H1 (cell line): ENCODE results near the gene TFF2. TPM values are rescaled to one million over a fixed set of nuclear protein-coding genes. Genes with fewer than 3 reads are reported as not detected.

Experiments used
- CTCF ChIA-PET: fragments of 300-600 bp; sonication (Branson Sonifier 250); formaldehyde crosslinking; loops from one replicate; lab custom pipeline; 2021; ENCODE audit not compliant: partially characterized antibody; lab: Charles Lee
- POLR2A ChIA-PET: fragments of 300-600 bp; sonication (Branson Sonifier 250); formaldehyde crosslinking; loops from one replicate; lab custom pipeline; 2021; ENCODE audit warnings: inconsistent platforms; ENCODE audit not compliant: partially characterized antibody; lab: Charles Lee
- DNase-seq, 2 experiments: peaks; one replicate each; pipeline versions ENCODE4 v3.0.0 to v3.0.0-alpha.2; 2010 to 2022; ENCODE audit warnings: low spot score in 2 of 2, low read depth in 1 of 2, mixed read lengths in 1 of 2
- FAIRE-seq: peaks from 2 replicates; lab custom pipeline; 2011; peaks lifted over from hg19 to GRCh38; lab: Jason Lieb, UNC
- H2AFZ ChIP-seq: 2 replicates; pipeline ENCODE4 v1.8.1; 2012; ENCODE audit warnings: low read length, inconsistent platforms
- H2AK5ac ChIP-seq: 2 replicates; pipeline ENCODE4 v1.6.1; 2013; ENCODE audit warnings: low read depth, low read length
- H2BK120ac ChIP-seq: replicated peaks from 2 replicates; pipeline ENCODE3; 2013; ENCODE audit warnings: low read depth, low read length, inconsistent platforms
- H2BK12ac ChIP-seq: 2 replicates; pipeline ENCODE4 v1.6.1; 2013; ENCODE audit warnings: low read depth, low read length
- H2BK15ac ChIP-seq: 2 replicates; pipeline ENCODE4 v1.6.1; 2013; ENCODE audit warnings: low read length
- H2BK20ac ChIP-seq: 2 replicates; pipeline ENCODE4 v1.6.1; 2013; ENCODE audit warnings: low read length
- H2BK5ac ChIP-seq: 2 replicates; pipeline ENCODE4 v1.6.1; 2013; ENCODE audit warnings: low read depth, low read length
- H3K14ac ChIP-seq: 2 replicates; pipeline ENCODE4 v1.6.1; 2013; ENCODE audit warnings: inconsistent platforms; ENCODE audit not compliant: insufficient read length
- H3K18ac ChIP-seq: 2 replicates; pipeline ENCODE4 v1.6.1; 2013; ENCODE audit warnings: low read length; ENCODE audit errors: extremely low read depth
- H3K23ac ChIP-seq: 2 replicates; pipeline ENCODE4 v1.6.1; 2013; ENCODE audit warnings: inconsistent platforms; ENCODE audit not compliant: insufficient read length
- H3K23me2 ChIP-seq: 2 replicates; pipeline ENCODE4 v1.6.1; 2013; ENCODE audit warnings: low read depth, low read length
- H3K27ac ChIP-seq: 2 replicates; pipeline ENCODE4 v1.6.1; 2011; ENCODE audit warnings: low read depth, low read length, inconsistent platforms
- H3K27me3 ChIP-seq, 4 experiments: replicated peaks in 1 of 4; 1 replicate in 1 of 4; 2 replicates in 3 of 4; pipeline versions ENCODE4 v1.6.1 to v1.8.1; 2011 to 2013; ENCODE audit warnings: low read length in 3 of 4, mild to moderate bottlenecking in 3 of 4, inconsistent platforms in 2 of 4, mixed read lengths in 2 of 4, moderate library complexity in 1 of 4; ENCODE audit not compliant: control insufficient read depth in 3 of 4, insufficient read depth in 3 of 4; ENCODE audit errors: extremely low read depth in 1 of 4
- H3K36me3 ChIP-seq, 4 experiments: 2 replicates each; pipeline versions ENCODE4 v1.6.1 to v1.8.1; 2011 to 2013; ENCODE audit warnings: mild to moderate bottlenecking in 4 of 4, low read length in 3 of 4, moderate library complexity in 2 of 4, control low read depth in 1 of 4, inconsistent platforms in 1 of 4; ENCODE audit not compliant: insufficient read depth in 4 of 4, control insufficient read depth in 2 of 4
- H3K4ac ChIP-seq: replicated peaks from 2 replicates; pipeline ENCODE3; 2013; ENCODE audit warnings: low read length, low read depth, mixed read lengths, inconsistent platforms; ENCODE audit not compliant: insufficient read length
- H3K4me1 ChIP-seq, 4 experiments: replicated peaks in 1 of 4; 1 replicate in 1 of 4; 2 replicates in 3 of 4; pipeline versions ENCODE4 v1.6.1 to v1.8.1; 2011 to 2013; ENCODE audit warnings: low read length in 3 of 4, inconsistent platforms in 2 of 4, mixed read lengths in 1 of 4; ENCODE audit not compliant: insufficient read depth in 4 of 4, control insufficient read depth in 3 of 4
- H3K4me2 ChIP-seq, 2 experiments: 2 replicates each; pipeline versions ENCODE4 v1.6.1 to v1.8.1; 2011 to 2013; ENCODE audit warnings: low read depth in 2 of 2, low read length in 2 of 2, control low read depth in 1 of 2, inconsistent platforms in 1 of 2, mild to moderate bottlenecking in 1 of 2; ENCODE audit not compliant: insufficient read depth in 1 of 2
- H3K4me3 ChIP-seq, 4 experiments: fragments of 200-600, 300-600 bp in 1 of 4; sonication (generic), shearing (Covaris generic), sonication (Bioruptor Twin) in 1 of 4; 2 replicates each; pipeline versions ENCODE4 v1.5.1 to v1.8.1; 2011 to 2016; ENCODE audit warnings: low read length in 4 of 4, low read depth in 3 of 4, control low read depth in 2 of 4, inconsistent platforms in 2 of 4, mild to moderate bottlenecking in 2 of 4, mixed read lengths in 1 of 4, moderate library complexity in 1 of 4; ENCODE audit not compliant: insufficient read depth in 2 of 4; ENCODE audit errors: extremely low read depth in 1 of 4
- H3K56ac ChIP-seq: replicated peaks from 2 replicates; pipeline ENCODE3; 2013; ENCODE audit warnings: low read depth, mild to moderate bottlenecking, mixed read lengths, low read length, inconsistent platforms; ENCODE audit not compliant: insufficient read length
- H3K79me1 ChIP-seq: 2 replicates; pipeline ENCODE4 v1.6.1; 2013; ENCODE audit warnings: low read depth, low read length, control low read depth
- H3K79me2 ChIP-seq, 2 experiments: 2 replicates each; pipeline versions ENCODE4 v1.6.1 to v1.8.1; 2012 to 2013; ENCODE audit warnings: low read length in 2 of 2, mild to moderate bottlenecking in 2 of 2, inconsistent platforms in 1 of 2; ENCODE audit not compliant: insufficient read depth in 2 of 2, control insufficient read depth in 1 of 2
- H3K9ac ChIP-seq, 4 experiments: replicated peaks in 1 of 4; 1 replicate in 1 of 4; 2 replicates in 3 of 4; pipeline versions ENCODE4 v1.6.1 to v1.8.1; 2011 to 2013; ENCODE audit warnings: low read depth in 3 of 4, low read length in 3 of 4, control low read depth in 2 of 4, mild to moderate bottlenecking in 2 of 4, moderate library complexity in 2 of 4, inconsistent platforms in 1 of 4; ENCODE audit errors: extremely low read depth in 1 of 4
- H3K9me3 ChIP-seq, 2 experiments: 2 replicates each; pipeline versions ENCODE4 v1.6.1 to v1.8.1; 2012 to 2013; ENCODE audit warnings: mild to moderate bottlenecking in 2 of 2, moderate library complexity in 2 of 2, control low read depth in 1 of 2, inconsistent platforms in 1 of 2, low read depth in 1 of 2, low read length in 1 of 2, mixed read lengths in 1 of 2; ENCODE audit not compliant: insufficient read depth in 2 of 2
- H4K20me1 ChIP-seq, 2 experiments: replicated peaks in 1 of 2; 2 replicates each; pipeline versions ENCODE3 to v1.8.1; 2011 to 2013; ENCODE audit warnings: inconsistent platforms in 2 of 2, low read length in 2 of 2, mild to moderate bottlenecking in 1 of 2; ENCODE audit not compliant: insufficient read depth in 2 of 2, control insufficient read depth in 1 of 2
- H4K5ac ChIP-seq: 2 replicates; pipeline ENCODE4 v1.6.1; 2013; ENCODE audit warnings: low read length, low read depth, mixed read lengths, inconsistent platforms; ENCODE audit not compliant: insufficient read length
- H4K8ac ChIP-seq: 2 replicates; pipeline ENCODE4 v1.8.0; 2013; ENCODE audit warnings: mild to moderate bottlenecking, moderate library complexity, low read length, inconsistent platforms; ENCODE audit not compliant: insufficient read depth; ENCODE audit errors: extremely low read depth
- H4K91ac ChIP-seq: replicated peaks from 2 replicates; pipeline ENCODE3; 2013; ENCODE audit warnings: low read length, mixed read lengths, inconsistent platforms; ENCODE audit not compliant: insufficient read length
- EP300 ChIP-seq, 2 experiments: IDR thresholded peaks; 1 replicate in 1 of 2; 2 replicates in 1 of 2; pipeline ENCODE4 v1.6.1; 2011 to 2012; ENCODE audit warnings: low read depth in 2 of 2, low read length in 2 of 2, mild to moderate bottlenecking in 2 of 2, borderline replicate concordance in 1 of 2, inconsistent platforms in 1 of 2, moderate library complexity in 1 of 2
- JUN ChIP-seq: IDR thresholded peaks from 2 replicates; pipeline ENCODE4 v1.6.1; 2011; ENCODE audit warnings: low read depth, mild to moderate bottlenecking, improper control_type of control experiment, low read length
- JUND ChIP-seq: IDR thresholded peaks from 2 replicates; pipeline ENCODE4 v1.6.1; 2011; ENCODE audit warnings: mild to moderate bottlenecking, improper control_type of control experiment, low read length
- NRF1 ChIP-seq: IDR thresholded peaks from 2 replicates; pipeline ENCODE4 v1.6.1; 2011; ENCODE audit warnings: mild to moderate bottlenecking, low read depth, low read length, improper control_type of control experiment
- RAD21 ChIP-seq, 2 experiments: IDR thresholded peaks in 1 of 2; conservative IDR thresholded peaks in 1 of 2; 2 replicates each; pipeline ENCODE4 v1.6.1; 2011; ENCODE audit warnings: low read depth in 2 of 2, low read length in 2 of 2, improper control_type of control experiment in 1 of 2, inconsistent platforms in 1 of 2, mild to moderate bottlenecking in 1 of 2, moderate library complexity in 1 of 2
- RFX5 ChIP-seq: IDR thresholded peaks from 2 replicates; pipeline ENCODE4 v1.6.1; 2011; ENCODE audit warnings: low read depth, low read length, improper control_type of control experiment, borderline replicate concordance
- RXRA ChIP-seq: IDR thresholded peaks from 2 replicates; pipeline ENCODE4 v1.6.1; 2011; ENCODE audit warnings: low read depth, mild to moderate bottlenecking, low read length, moderate library complexity; ENCODE audit not compliant: insufficient read depth
- TEAD4 ChIP-seq: IDR thresholded peaks from 2 replicates; pipeline ENCODE4 v1.6.1; 2012; ENCODE audit warnings: low read depth, low read length, inconsistent platforms, mixed read lengths
- USF2 ChIP-seq: IDR thresholded peaks from 2 replicates; pipeline ENCODE4 v1.6.1; 2011; ENCODE audit warnings: low read length, improper control_type of control experiment
- YY1 ChIP-seq: IDR thresholded peaks from 2 replicates; pipeline ENCODE4 v1.6.1; 2011; ENCODE audit warnings: low read depth, mild to moderate bottlenecking, low read length
- WGBS, 2 experiments: shearing (Covaris generic) in 1 of 2; methylation state at CpG; one replicate each; pipeline versions ENCODE4 v1.1.6 to v1.1.7; 2013 to 2015; ENCODE audit warnings: low lambda C conversion rate in 2 of 2, mixed read lengths in 2 of 2, inconsistent platforms in 1 of 2, low coverage in 1 of 2, missing lambda C conversion rate in 1 of 2; ENCODE audit not compliant: insufficient replicate concordance in 2 of 2, insufficient coverage in 1 of 2, insufficient read length in 1 of 2; ENCODE audit errors: extremely low coverage in 1 of 2, missing lambda C conversion rate in 1 of 2; 5-methylcytosine and 5-hydroxymethylcytosine counted together
- polyA plus RNA-seq, 7 experiments: library from polyadenylated mRNA; depleted of rRNA in 3 of 7; stranded (reverse) in 5 of 7; unstranded in 2 of 7; fragments of >200 nt in 5 of 7; fragments of 200-250 nt in 2 of 7; gene quantifications; 1 replicate in 5 of 7; 2 replicates in 1 of 7; 4 replicates in 1 of 7; pipeline versions ENCODE4 v1.2.1 to v1.2.3, GENCODE V29; 2011 to 2013; ENCODE audit warnings: missing spikeins in 2 of 7, mixed read lengths in 2 of 7
- total RNA-seq: library from RNA; stranded (reverse); fragmentation: NEBNext Ultra II Directional; extraction: Animal tissue kit (Norgen Biotek cat#: 25700); gene quantifications from 2 replicates; pipeline ENCODE4 v1.2.1, GENCODE V29; 2021
- TF ChIP-seq, protein P1 (sequence below): IDR thresholded peaks from 2 replicates; pipeline ENCODE4 v1.6.1; 2012; ENCODE audit warnings: inconsistent platforms

TFF2 gene
- total and polyA plus RNA-seq, 2 of the 8 experiments (the other 6 are each of a cell fraction or from before 2014, with no cell fraction given), result not detected

DNA sequence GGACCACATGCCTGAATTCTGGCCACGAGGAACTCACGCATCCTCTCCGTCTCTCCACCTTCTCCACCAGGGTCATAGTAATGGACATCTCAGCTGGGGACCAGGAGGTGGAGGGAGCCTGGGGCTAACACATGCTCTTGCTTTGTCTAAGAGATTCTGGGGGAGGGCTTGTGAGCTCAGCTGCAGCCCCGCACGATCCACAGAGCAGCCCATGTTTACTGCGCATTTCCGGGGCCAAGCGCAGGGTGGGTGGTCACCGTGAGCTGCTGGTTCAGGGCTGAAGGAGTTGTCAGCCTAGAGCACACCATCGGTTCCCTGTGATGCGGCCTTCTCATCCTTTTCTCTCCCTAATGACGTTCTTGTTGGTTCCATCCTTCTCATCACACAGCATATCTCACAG lies 7.5 kb upstream of the TFF2 start:
- FAIRE-seq, result no peak
- Histone ChIP-seq H3K4me2 (no peak overlapping the region), H4K20me1 (no peaks in the 10 kb centered on the region), H3K27me3 (no peaks in the 10 kb centered on the region), H3K14ac (no peak overlapping the region), H3K56ac (no peak overlapping the region), H2AFZ (no peak overlapping the region), H3K36me3 (no peaks in the 10 kb centered on the region), H3K4ac (no peak overlapping the region), H3K9me3 (peaks cover 8 to 9% of the 10 kb centered on the region in 2 experiments), H3K18ac (no peak overlapping the region), H3K4me1 (no peaks in the 10 kb centered on the region), H2AK5ac (no peak overlapping the region), H2BK5ac (no peak overlapping the region), H2BK12ac (no peak overlapping the region), H4K91ac (no peak overlapping the region), H3K23me2 (no peaks in the 10 kb centered on the region), H3K79me2 (no peaks in the 10 kb centered on the region), H2BK15ac (no peak overlapping the region), H2BK20ac (no peak overlapping the region), H3K4me3 (no peak overlapping the region), H3K79me1 (no peaks in the 10 kb centered on the region; the same call in 1 of the 2 replicates), H2BK120ac (no peak overlapping the region), H3K27ac (no peak overlapping the region), H3K23ac (no peak overlapping the region), H4K5ac (no peak overlapping the region), H4K8ac (no peak overlapping the region), H3K9ac (no peak overlapping the region)
- 91% methylated on average over 12 of the region's 12 CpGs; no CpG with 5 or more reads in 1 of the 2 experiments for WGBS, 2 experiments
- no peak for DNase-seq
- CTCF ChIA-PET, result interaction anchor here (1.4 to 5.0 kb wide), 3 partner anchors 11 to 48 kb away, joined by 3 to 22 read pairs (median 6); no protein-coding TSS in a partner anchor
- POLR2A ChIA-PET, result no interaction called here
- TF ChIP-seq RAD21 (IDR thresholded peaks at IDR 0.05 in 1 of 2, conservative IDR thresholded peaks at IDR 0.05 in 1 of 2; ENCODE audit: low read depth in 2 of 2, low read length in 2 of 2), result no peak
- TF ChIP-seq RXRA, result no peak
- TF ChIP-seq, protein P1, sequence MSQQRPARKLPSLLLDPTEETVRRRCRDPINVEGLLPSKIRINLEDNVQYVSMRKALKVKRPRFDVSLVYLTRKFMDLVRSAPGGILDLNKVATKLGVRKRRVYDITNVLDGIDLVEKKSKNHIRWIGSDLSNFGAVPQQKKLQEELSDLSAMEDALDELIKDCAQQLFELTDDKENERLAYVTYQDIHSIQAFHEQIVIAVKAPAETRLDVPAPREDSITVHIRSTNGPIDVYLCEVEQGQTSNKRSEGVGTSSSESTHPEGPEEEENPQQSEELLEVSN, result no peak
- no peak for TF ChIP-seq JUN
- no peak for TF ChIP-seq NRF1
- TF ChIP-seq RFX5, result no peak
- TF ChIP-seq TEAD4, result no peak
- no peak for TF ChIP-seq EP300 (IDR thresholded peaks at IDR 0.05; ENCODE audit: borderline replicate concordance in 1 of 2, low read depth in 2 of 2, low read length in 2 of 2)
- TF ChIP-seq USF2, result no peak
- TF ChIP-seq YY1, result no peak
- TF ChIP-seq JUND, result no peak
